Psoas muscle (tissue), 8 donors: ENCODE data around the gene CYP2D6. TPM values are rescaled to one million over a fixed set of nuclear protein-coding genes. Genes with fewer than 3 reads are reported as not detected.
"Not testable (repeated sequence)": the region's sequence is repeated elsewhere in the genome, so short reads cannot be mapped to it uniquely, and the experiment has no call there.

ENCODE experiments used
- ATAC-seq, 4 donors: fragments of 200-7000 bp; cut with Tn5 transposase; one replicate each; pipeline ENCODE4 v1.9.1; 2020; ENCODE audit warnings: moderate library complexity in 3 of 4, mild to moderate bottlenecking in 2 of 4
- DNase-seq, 2 donors: peaks; one replicate each; pipeline ENCODE4 v3.0.0-alpha.2; 2020
- H3K27ac ChIP-seq: fragments of 200-600 bp; one replicate; pipeline ENCODE4 v1.8.0; 2022
- H3K27me3 ChIP-seq, 3 donors: fragments of 200-600 bp in 1 of 3; one replicate each; pipeline versions ENCODE4 v1.6.1 to v1.8.0; 2013 to 2022; ENCODE audit warnings: low read length in 2 of 3, mild to moderate bottlenecking in 2 of 3, moderate library complexity in 1 of 3; ENCODE audit not compliant: insufficient read depth in 3 of 3
- H3K36me3 ChIP-seq, 2 donors: fragments of 200-600 bp in 1 of 2; one replicate each; pipeline versions ENCODE4 v1.6.1 to v1.8.0; 2013 to 2022; ENCODE audit warnings: low read depth in 1 of 2, mild to moderate bottlenecking in 1 of 2, moderate library complexity in 1 of 2; ENCODE audit not compliant: insufficient read depth in 1 of 2
- H3K4me1 ChIP-seq: fragments of 200-600 bp; one replicate; pipeline ENCODE4 v1.8.0; 2022
- H3K4me3 ChIP-seq: fragments of 200-600 bp; one replicate; pipeline ENCODE4 v1.8.0; 2022; ENCODE audit warnings: mild to moderate bottlenecking
- H3K9me3 ChIP-seq: fragments of 200-600 bp; one replicate; pipeline ENCODE4 v1.8.0; 2022
- WGBS, 3 donors: extraction: QIAGEN DNeasy Blood & Tissue Kit; methylation state at CpG; one replicate each; pipeline versions ENCODE4 v1.1.6 to v1.1.7; 2013; 5-methylcytosine and 5-hydroxymethylcytosine counted together
- intact Hi-C, 2 donors: fragments of 100-400 bp; cut with DNase I; formaldehyde crosslinking; loops; one replicate each; pipeline versions ENCODE4 v1.11.0 to v1.14.2; 2022
- polyA plus RNA-seq, 3 donors: library from polyadenylated mRNA; stranded (reverse); fragments of 200-250 nt; gene quantifications; one replicate each; pipeline ENCODE4 v1.2.3, GENCODE V29; 2013
- total RNA-seq, 4 donors: library from RNA; stranded (reverse); fragmentation: NEBNext Ultra II Directional in 2 of 4; extraction: Animal tissue kit (Norgen Biotek cat#: 25700) in 2 of 4; gene quantifications; one replicate each; pipeline versions ENCODE4 v1.2.1 to v1.2.4, GENCODE V29; 2021 to 2023
- TF ChIP-seq, protein P1 (sequence below): fragments of 200-600 bp; IDR thresholded peaks from one replicate; pipeline ENCODE4 v1.8.0; 2022; ENCODE audit warnings: antibody characterized with exemption
- donor health status: healthy with polysubstance abuse.
- donor health status: DM: no; HTN: no; CAD: no; lungs with moderate emphysema.
- donor health status: Bipolar disorder and iron deficiency.
- donor health status: healthy.
- donor health status: DM: yes; HTN: yes; CAD: no.
- donor health status: DM: no; HTN: no; CAD: no.
- donor health status: DM: no; HTN: no; CAD: no.
- donor health status: DM: yes; HTN: yes; CAD: no.

CYP2D6 gene
- total and polyA plus RNA-seq, 7 donors: 0.03 to 0.44 (median 0.21) TPM; not detected in 1

GRCh38 chr22:42145175-42145574 lies 14.6 kb upstream of the CYP2D6 start:
- H3K27me3 ChIP-seq: no peaks in the 10 kb centered on the region
- H3K4me3 ChIP-seq: no peak overlapping the region
- peak in 1 of 2 donors; percentile 7 for DNase-seq
- no peaks in the 10 kb centered on the region for H3K9me3 ChIP-seq
- TF ChIP-seq, protein P1, sequence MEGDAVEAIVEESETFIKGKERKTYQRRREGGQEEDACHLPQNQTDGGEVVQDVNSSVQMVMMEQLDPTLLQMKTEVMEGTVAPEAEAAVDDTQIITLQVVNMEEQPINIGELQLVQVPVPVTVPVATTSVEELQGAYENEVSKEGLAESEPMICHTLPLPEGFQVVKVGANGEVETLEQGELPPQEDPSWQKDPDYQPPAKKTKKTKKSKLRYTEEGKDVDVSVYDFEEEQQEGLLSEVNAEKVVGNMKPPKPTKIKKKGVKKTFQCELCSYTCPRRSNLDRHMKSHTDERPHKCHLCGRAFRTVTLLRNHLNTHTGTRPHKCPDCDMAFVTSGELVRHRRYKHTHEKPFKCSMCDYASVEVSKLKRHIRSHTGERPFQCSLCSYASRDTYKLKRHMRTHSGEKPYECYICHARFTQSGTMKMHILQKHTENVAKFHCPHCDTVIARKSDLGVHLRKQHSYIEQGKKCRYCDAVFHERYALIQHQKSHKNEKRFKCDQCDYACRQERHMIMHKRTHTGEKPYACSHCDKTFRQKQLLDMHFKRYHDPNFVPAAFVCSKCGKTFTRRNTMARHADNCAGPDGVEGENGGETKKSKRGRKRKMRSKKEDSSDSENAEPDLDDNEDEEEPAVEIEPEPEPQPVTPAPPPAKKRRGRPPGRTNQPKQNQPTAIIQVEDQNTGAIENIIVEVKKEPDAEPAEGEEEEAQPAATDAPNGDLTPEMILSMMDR: no peak
- no peak overlapping the region for H3K27ac ChIP-seq
- no peak for ATAC-seq
- H3K4me1 ChIP-seq: no peaks in the 10 kb centered on the region
- H3K36me3 ChIP-seq: no peaks in the 10 kb centered on the region
- WGBS, 3 donors: 53 to 67% (median 66%) methylated on average over 6 of the region's 6 CpGs
- intact Hi-C loops: no loop called here

- H3K9me3 ChIP-seq, H3K27ac ChIP-seq, H3K4me1 ChIP-seq, H3K36me3 ChIP-seq, intact Hi-C loops, ATAC-seq, H3K27me3 ChIP-seq, H3K4me3 ChIP-seq: not testable (repeated sequence)
- WGBS, 3 donors: 90 to 94% (median 94%) methylated on average over 11 to 15 of the region's 20 CpGs
- DNase-seq: peak in 1 of 2 donors; percentile 47
Observed at GRCh38 chr22:42143859-42144822, 13.5 kb upstream of the CYP2D6 start.

DNA sequence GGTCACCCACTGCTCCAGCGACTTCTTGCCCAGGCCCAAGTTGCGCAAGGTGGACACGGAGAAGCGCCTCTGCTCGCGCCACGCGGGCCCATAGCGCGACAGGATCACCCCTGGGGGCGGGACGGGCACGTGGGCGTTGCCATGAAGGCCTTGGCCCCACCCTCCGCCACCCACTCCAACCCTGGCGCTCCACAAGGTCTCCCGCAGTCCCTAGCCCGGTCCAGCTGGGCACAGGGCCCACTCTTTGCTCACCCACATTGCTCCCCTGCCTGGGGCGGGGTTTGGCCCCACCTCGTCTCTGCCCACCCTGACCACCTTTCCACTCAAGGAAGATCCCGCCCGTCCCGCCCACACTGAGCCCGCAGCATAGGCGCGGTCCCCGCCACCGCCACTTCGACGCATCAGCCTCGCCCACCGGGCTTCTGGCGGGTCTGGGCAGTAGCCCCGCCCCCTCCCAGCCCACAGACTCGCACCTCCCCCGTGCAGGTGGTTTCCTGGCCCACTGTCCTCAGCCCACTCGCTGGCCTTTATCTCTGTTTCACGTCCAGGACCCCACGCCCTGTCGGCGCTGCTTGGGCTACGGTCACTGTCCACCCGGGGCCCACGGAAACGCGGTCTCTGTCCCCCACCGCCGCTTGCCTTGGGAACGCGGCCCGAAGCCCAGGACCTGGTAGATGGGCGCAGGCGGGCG lies 12.3 kb upstream of the CYP2D6 start:
- intact Hi-C loops: no loop called here
- Histone ChIP-seq H3K27me3 (no peaks in the 10 kb centered on the region), H3K4me3 (no peak overlapping the region), H3K27ac (no peak overlapping the region), H3K36me3 (no peaks in the 10 kb centered on the region), H3K9me3 (no peaks in the 10 kb centered on the region), H3K4me1 (no peaks in the 10 kb centered on the region)
- peak in 1 of 2 donors; percentile 50 for DNase-seq
- no peak for ATAC-seq
- TF ChIP-seq, protein P1: no peak
- WGBS, 3 donors: 88 to 92% (median 89%) methylated on average over 41 to 54 of the region's 54 CpGs

DNA sequence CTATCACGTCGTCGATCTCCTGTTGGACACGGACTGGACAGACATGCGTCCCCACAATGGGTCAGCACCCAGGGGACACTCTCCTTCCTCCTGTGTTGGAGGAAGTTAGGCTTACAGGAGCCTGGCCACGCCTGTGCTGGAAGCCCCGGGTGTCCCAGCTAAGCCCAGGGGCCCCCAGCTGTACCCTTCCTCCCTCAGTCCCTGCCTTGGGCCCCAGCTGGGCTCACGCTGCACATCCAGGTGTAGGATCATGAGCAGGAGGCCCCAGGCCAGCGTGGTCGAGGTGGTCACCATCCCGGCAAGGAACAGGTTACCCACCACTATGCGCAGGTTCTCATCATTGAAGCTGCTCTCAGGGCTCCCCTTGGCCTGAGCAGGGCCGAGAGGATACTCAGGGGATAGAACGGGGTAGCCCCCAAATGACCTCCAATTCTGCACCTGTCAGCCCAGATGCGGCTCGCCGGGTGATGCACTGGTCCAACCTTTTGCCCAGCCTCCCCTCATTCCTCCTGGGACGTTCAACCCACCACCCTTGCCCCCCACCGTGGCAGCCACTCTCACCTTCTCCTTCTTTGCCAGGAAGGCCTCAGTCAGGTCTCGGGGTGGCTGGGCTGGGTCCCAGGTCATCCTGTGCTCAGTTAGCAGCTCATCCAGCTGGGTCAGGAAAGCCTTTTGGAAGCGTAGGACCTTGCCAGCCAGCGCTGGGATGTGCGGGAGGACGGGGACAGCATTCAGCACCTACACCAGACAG lies 10.9 kb upstream of the CYP2D6 start:
- H3K9me3 ChIP-seq, H3K4me1 ChIP-seq, H3K4me3 ChIP-seq, intact Hi-C loops, H3K27ac ChIP-seq, H3K36me3 ChIP-seq, ATAC-seq, H3K27me3 ChIP-seq: not testable (repeated sequence)
- DNase-seq: peak in 1 of 2 donors; percentile 36
- 81 to 83% (median 83%) methylated on average over 16 to 23 of the region's 24 CpGs for WGBS, 3 donors

GRCh38 chr22:42140153-42140552 lies 9.5 kb upstream of the CYP2D6 start:
- H3K36me3 ChIP-seq, H3K27me3 ChIP-seq, DNase-seq, intact Hi-C loops, H3K27ac ChIP-seq, ATAC-seq, H3K4me3 ChIP-seq, H3K9me3 ChIP-seq, H3K4me1 ChIP-seq: not testable (repeated sequence)
- WGBS, 3 donors: 91 to 98% (median 96%) methylated on average over 8 to 14 of the region's 17 CpGs

GRCh38 chr22:42139508-42139907 lies 8.9 kb upstream of the CYP2D6 start:
- ATAC-seq, intact Hi-C loops, H3K27me3 ChIP-seq, H3K9me3 ChIP-seq, DNase-seq, H3K27ac ChIP-seq, H3K36me3 ChIP-seq, H3K4me1 ChIP-seq, H3K4me3 ChIP-seq: not testable (repeated sequence)
- WGBS, 3 donors: 91 to 95% (median 92%) methylated on average over 7 of the region's 7 CpGs
